Activated CD4-positive, alpha-beta memory T cell treated with anti-CD3 and anti-CD28 coated beads, Interleukin-2, amount 10 ng/mL, durations not matched to agents 7 days and 5 days (primary cell): ENCODE data around the gene EFNB2. TPM values are rescaled to one million over a fixed set of nuclear protein-coding genes. Genes with fewer than 3 reads are reported as not detected.

Experiments
- CTCF ChIA-PET: fragments of 350-600 bp; sonication (Branson Sonifier 250); formaldehyde crosslinking; loops from one replicate; lab custom pipeline; 2021; ENCODE audit warnings: antibody characterized with exemption, inconsistent platforms; lab: Charles Lee
- POLR2A ChIA-PET: fragments of 350-600 bp; sonication (Branson Sonifier 250); formaldehyde crosslinking; loops from one replicate; lab custom pipeline; 2021; ENCODE audit warnings: antibody characterized with exemption; lab: Charles Lee
- DNase-seq: peaks from one replicate; pipeline ENCODE4 v3.0.0-alpha.2; 2020
- H3K27ac Mint-ChIP-seq: one replicate; pipeline ENCODE4 v1.8.0; 2021; ENCODE audit warnings: mild to moderate bottlenecking, mixed read lengths
- H3K27me3 Mint-ChIP-seq: one replicate; pipeline ENCODE4 v1.8.0; 2021; ENCODE audit warnings: mixed read lengths
- H3K36me3 Mint-ChIP-seq: one replicate; pipeline ENCODE4 v1.8.0; 2021; ENCODE audit warnings: low read depth, mixed read lengths
- H3K4me1 Mint-ChIP-seq: one replicate; pipeline ENCODE4 v1.8.0; 2021; ENCODE audit warnings: mixed read lengths
- H3K4me3 Mint-ChIP-seq: one replicate; pipeline ENCODE4 v1.8.0; 2021; ENCODE audit warnings: mild to moderate bottlenecking, mixed read lengths
- H3K9me3 Mint-ChIP-seq: one replicate; pipeline ENCODE4 v1.8.0; 2021; ENCODE audit warnings: mixed read lengths
- total RNA-seq, 2 experiments: library from RNA; stranded (reverse); gene quantifications; one replicate each; pipeline ENCODE4 v1.2.3, GENCODE V29; 2021

EFNB2 gene
- total RNA-seq, 2 experiments from 2014 or later: 0.13 TPM

- Mint-ChIP-seq H3K4me3 (peak overlapping the region; percentile 99), H3K9me3 (no peaks in the 10 kb centered on the region), H3K4me1 (peaks cover 69% of the 10 kb centered on the region), H3K27ac (no peak overlapping the region), H3K27me3 (no peaks in the 10 kb centered on the region), H3K36me3 (peaks cover 36% of the 10 kb centered on the region)
- DNase-seq: no peak
- CTCF ChIA-PET: interaction anchor here (1.2 to 3.5 kb wide), 3 partner anchors 26 to 32 kb away, joined by 3 to 22 read pairs (median 5); partner anchors contain the start of gene EFNB2
- POLR2A ChIA-PET: interaction anchor here (1.4 to 5.0 kb wide), 5 partner anchors 8 to 30 kb away, joined by 4 to 48 read pairs (median 5); partner anchors contain the start of gene EFNB2
These were observed 29.8 kb upstream of the EFNB2 start for GRCh38 chr13:106565127-106565775.

GRCh38 chr13:106562301-106562700, 26.8 kb upstream of the EFNB2 start:
- Mint-ChIP-seq H3K4me3 (no peak overlapping the region), H3K9me3 (no peaks in the 10 kb centered on the region), H3K27ac (no peak overlapping the region), H3K27me3 (no peaks in the 10 kb centered on the region), H3K36me3 (peaks cover 50% of the 10 kb centered on the region), H3K4me1 (peaks cover 64% of the 10 kb centered on the region)
- no peak for DNase-seq
- ChIA-PET POLR2A (no interaction called here), CTCF (interaction anchor here (1.9 kb wide), 1 partner anchor 26 kb away, joined by 7 read pairs; no protein-coding TSS in a partner anchor)

DNA sequence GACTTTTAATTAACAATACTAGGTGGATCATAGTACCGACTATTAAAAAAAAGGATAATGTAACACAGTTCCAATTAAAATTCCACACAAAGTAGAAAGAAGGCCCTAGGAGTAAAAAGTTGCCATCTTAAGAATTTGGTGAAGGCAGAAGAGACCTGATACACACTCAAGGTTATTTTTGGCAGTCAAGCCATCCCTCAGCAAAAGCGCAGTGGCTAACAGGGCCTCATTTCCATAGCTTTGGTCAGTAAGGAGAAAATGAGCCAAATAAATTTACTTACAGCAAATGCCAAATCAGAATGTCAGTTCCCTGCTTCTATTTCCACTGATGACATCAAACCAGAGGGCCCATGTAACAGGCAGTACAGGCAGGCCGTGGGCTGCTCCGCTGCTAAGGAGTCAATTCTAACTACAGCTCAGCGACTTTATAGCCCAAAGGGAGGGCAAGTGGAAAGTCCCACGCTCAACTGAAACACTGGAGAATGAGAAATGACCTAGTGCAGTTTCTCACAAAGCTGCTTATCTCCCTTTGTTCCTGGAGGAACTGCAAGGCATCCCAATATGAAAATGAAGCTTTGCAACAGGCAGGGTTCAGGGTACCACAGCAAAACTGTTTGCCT, 26.2 kb upstream of the EFNB2 start:
- Mint-ChIP-seq H3K9me3 (no peaks in the 10 kb centered on the region), H3K4me1 (peaks cover 63% of the 10 kb centered on the region), H3K4me3 (no peak overlapping the region), H3K27ac (peak overlapping the region; percentile 5), H3K27me3 (no peaks in the 10 kb centered on the region), H3K36me3 (peaks cover 51% of the 10 kb centered on the region)
- ChIA-PET CTCF (interaction anchor here (1.9 kb wide), 1 partner anchor 25 kb away, joined by 7 read pairs; no protein-coding TSS in a partner anchor), POLR2A (no interaction called here)
- peak; percentile 25 for DNase-seq

DNA sequence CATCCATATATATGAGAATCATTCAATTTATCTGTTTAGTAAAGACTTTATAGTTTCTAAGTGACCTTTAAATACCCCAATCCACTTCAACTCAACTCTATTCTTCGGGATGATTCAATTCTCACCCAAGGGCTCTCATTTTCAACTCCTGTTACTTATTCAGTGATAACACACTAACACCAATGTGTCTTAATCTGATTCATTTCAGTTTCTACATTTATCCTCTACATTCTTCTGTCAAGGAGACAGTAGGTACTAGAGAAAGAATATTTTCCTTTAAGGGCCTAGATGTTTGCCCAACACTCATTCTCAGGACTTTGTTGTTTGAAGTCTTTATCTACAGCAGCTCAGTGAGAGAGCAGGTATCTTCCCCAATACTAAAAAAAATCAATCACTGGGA, 25.4 kb upstream of the EFNB2 start:
- H3K4me1 Mint-ChIP-seq: peaks cover 57% of the 10 kb centered on the region
- DNase-seq: no peak
- ChIA-PET CTCF (interaction anchor here (1.9 kb wide), 1 partner anchor 24 kb away, joined by 7 read pairs; no protein-coding TSS in a partner anchor), POLR2A (no interaction called here)
- H3K27ac Mint-ChIP-seq: no peak overlapping the region
- H3K27me3 Mint-ChIP-seq: no peaks in the 10 kb centered on the region
- H3K4me3 Mint-ChIP-seq: no peak overlapping the region
- H3K36me3 Mint-ChIP-seq: peaks cover 51% of the 10 kb centered on the region
- H3K9me3 Mint-ChIP-seq: no peaks in the 10 kb centered on the region

DNA sequence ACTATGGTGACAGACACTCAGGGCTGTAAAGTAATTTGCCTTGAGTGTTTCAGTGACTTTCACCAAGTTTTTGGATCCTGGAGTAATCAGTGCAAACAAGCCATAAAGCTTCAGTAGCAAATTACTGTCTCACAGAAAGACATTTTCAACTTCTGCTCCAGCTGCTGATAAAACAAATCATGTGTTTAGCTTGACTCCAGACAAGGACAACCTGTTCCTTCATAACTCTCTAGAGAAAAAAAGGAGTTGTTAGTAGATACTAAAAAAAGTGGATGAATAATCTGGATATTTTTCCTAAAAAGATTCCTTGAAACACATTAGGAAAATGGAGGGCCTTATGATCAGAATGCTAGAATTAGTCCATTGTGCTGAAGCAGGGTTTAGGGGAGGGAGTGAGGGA, 23.1 kb upstream of the EFNB2 start:
- H3K9me3 Mint-ChIP-seq: no peaks in the 10 kb centered on the region
- H3K4me3 Mint-ChIP-seq: no peak overlapping the region
- CTCF ChIA-PET: interaction anchor here (1.1 kb wide), 1 partner anchor 22 kb away, joined by 4 read pairs; no protein-coding TSS in a partner anchor
- peaks cover 43% of the 10 kb centered on the region for H3K4me1 Mint-ChIP-seq
- DNase-seq: no peak
- peaks cover 59% of the 10 kb centered on the region for H3K36me3 Mint-ChIP-seq
- H3K27ac Mint-ChIP-seq: no peak overlapping the region
- POLR2A ChIA-PET: interaction anchor here (1.0 kb wide), 1 partner anchor 9 kb away, joined by 3 read pairs; no protein-coding TSS in a partner anchor
- H3K27me3 Mint-ChIP-seq: no peaks in the 10 kb centered on the region

- ChIA-PET POLR2A (interaction anchor here (0.8 to 1.2 kb wide), 2 partner anchors 10 to 12 kb away, joined by 4 read pairs; partner anchors contain the start of gene ARGLU1), CTCF (no interaction called here)
- Mint-ChIP-seq H3K27me3 (no peaks in the 10 kb centered on the region), H3K36me3 (peaks cover 78% of the 10 kb centered on the region), H3K4me3 (no peak overlapping the region), H3K9me3 (no peaks in the 10 kb centered on the region), H3K27ac (no peak overlapping the region), H3K4me1 (peaks cover 34% of the 10 kb centered on the region)
- no peak for DNase-seq
These were observed 20.3 kb upstream of the EFNB2 start for GRCh38 chr13:106555631-106556328.

DNA sequence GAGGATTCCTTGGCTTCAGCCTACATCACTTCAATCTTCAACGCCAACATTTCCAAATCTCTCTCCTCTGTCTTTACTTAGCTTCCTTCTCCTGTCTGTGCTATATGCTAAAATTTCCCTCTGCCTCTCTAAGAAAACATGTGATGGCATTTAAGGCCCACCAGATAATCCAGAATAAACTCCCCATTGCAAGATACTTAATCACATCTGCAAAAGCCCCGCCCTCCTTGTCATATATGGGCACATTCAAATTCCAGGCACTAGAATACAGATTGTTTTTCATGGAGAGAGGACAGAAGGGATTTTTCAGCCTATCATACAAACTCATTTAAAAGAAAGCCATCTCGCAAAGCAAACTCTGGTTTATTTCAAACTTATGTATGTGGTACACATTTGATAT, 16.3 kb upstream of the EFNB2 start:
- Mint-ChIP-seq H3K9me3 (no peaks in the 10 kb centered on the region), H3K27me3 (no peaks in the 10 kb centered on the region), H3K4me1 (peaks cover 29% of the 10 kb centered on the region), H3K27ac (no peak overlapping the region), H3K36me3 (peaks cover 70% of the 10 kb centered on the region), H3K4me3 (no peak overlapping the region)
- DNase-seq: no peak
- POLR2A ChIA-PET: interaction anchor here (3.9 kb wide), 1 partner anchor 15 kb away, joined by 23 read pairs; the partner anchor contains the start of gene ARGLU1
- CTCF ChIA-PET: no interaction called here

DNA sequence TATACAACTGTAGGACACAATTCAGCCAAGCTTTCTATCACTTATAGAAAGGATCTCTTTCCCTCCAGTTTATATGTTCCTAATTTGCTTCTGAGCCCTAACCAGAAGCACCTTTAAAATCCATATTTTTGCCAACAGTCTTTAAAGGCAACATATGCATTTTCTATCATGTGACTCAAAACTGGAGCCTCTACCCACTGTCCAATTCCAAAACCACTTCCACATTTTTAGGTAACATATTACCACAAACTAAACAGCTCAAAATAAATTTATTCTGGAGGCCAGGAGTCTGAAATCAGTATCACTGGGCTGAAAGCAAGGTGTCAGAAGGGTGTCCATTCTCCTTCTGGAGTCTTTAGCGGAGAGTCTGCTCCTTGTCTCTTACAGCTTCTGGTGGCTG, 15.9 kb upstream of the EFNB2 start:
- DNase-seq: no peak
- ChIA-PET POLR2A (interaction anchor here (3.9 kb wide), 1 partner anchor 15 kb away, joined by 23 read pairs; the partner anchor contains the start of gene ARGLU1), CTCF (interaction anchor here (1.8 kb wide), 1 partner anchor 15 kb away, joined by 4 read pairs; no protein-coding TSS in a partner anchor)
- Mint-ChIP-seq H3K4me3 (no peak overlapping the region), H3K9me3 (no peaks in the 10 kb centered on the region), H3K36me3 (peaks cover 68% of the 10 kb centered on the region), H3K4me1 (peaks cover 29% of the 10 kb centered on the region), H3K27me3 (no peaks in the 10 kb centered on the region), H3K27ac (no peak overlapping the region)

- H3K4me3 Mint-ChIP-seq: no peak overlapping the region
- no peak for DNase-seq
- no peaks in the 10 kb centered on the region for H3K9me3 Mint-ChIP-seq
- ChIA-PET CTCF (interaction anchor here (1.8 kb wide), 1 partner anchor 14 kb away, joined by 4 read pairs; no protein-coding TSS in a partner anchor), POLR2A (interaction anchor here (3.9 kb wide), 1 partner anchor 16 kb away, joined by 23 read pairs; the partner anchor contains the start of gene ARGLU1)
- H3K36me3 Mint-ChIP-seq: peaks cover 61% of the 10 kb centered on the region
- H3K27me3 Mint-ChIP-seq: no peaks in the 10 kb centered on the region
- H3K27ac Mint-ChIP-seq: no peak overlapping the region
- H3K4me1 Mint-ChIP-seq: peaks cover 26% of the 10 kb centered on the region
These were observed 15.2 kb upstream of the EFNB2 start for GRCh38 chr13:106550570-106551135.

- no peak overlapping the region for H3K27ac Mint-ChIP-seq
- DNase-seq: no peak
- H3K4me1 Mint-ChIP-seq: peaks cover 17% of the 10 kb centered on the region
- ChIA-PET POLR2A (interaction anchor here (3.9 kb wide), 1 partner anchor 18 kb away, joined by 23 read pairs; the partner anchor contains the start of gene ARGLU1), CTCF (interaction anchor here (1.3 kb wide), 1 partner anchor 12 kb away, joined by 4 read pairs; no protein-coding TSS in a partner anchor)
- H3K27me3 Mint-ChIP-seq: no peaks in the 10 kb centered on the region
- no peak overlapping the region for H3K4me3 Mint-ChIP-seq
- H3K9me3 Mint-ChIP-seq: no peaks in the 10 kb centered on the region
- H3K36me3 Mint-ChIP-seq: peaks cover 36% of the 10 kb centered on the region
These were observed 12.7 kb upstream of the EFNB2 start for GRCh38 chr13:106548064-106548696.

DNA sequence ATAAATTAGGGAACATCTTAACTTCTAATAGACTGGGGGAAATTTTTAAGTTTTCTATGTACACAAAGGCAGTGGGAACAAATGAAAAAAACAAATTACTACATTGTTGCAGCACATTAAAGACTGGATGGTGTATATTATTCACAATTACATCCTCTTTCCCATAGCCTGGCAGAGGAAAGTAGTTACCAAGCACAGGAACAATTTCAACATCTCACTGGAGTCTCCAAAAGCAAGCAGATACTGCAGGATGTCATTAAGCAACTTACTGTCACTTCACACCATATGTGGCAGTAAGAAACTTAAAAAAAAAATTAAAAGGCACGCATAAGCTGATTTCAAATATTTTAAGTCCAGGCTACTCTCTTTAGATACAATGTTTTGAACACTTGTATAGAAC, 6.4 kb upstream of the EFNB2 start:
- H3K27me3 Mint-ChIP-seq: no peaks in the 10 kb centered on the region
- H3K4me1 Mint-ChIP-seq: no peaks in the 10 kb centered on the region
- no peak overlapping the region for H3K27ac Mint-ChIP-seq
- H3K36me3 Mint-ChIP-seq: peaks cover 22% of the 10 kb centered on the region
- no peaks in the 10 kb centered on the region for H3K9me3 Mint-ChIP-seq
- no peak for DNase-seq
- ChIA-PET POLR2A (interaction anchor here (1.3 kb wide), 1 partner anchor 25 kb away, joined by 4 read pairs; no protein-coding TSS in a partner anchor), CTCF (no interaction called here)
- no peak overlapping the region for H3K4me3 Mint-ChIP-seq

- Mint-ChIP-seq H3K4me3 (no peak overlapping the region), H3K4me1 (peaks cover 3% of the 10 kb centered on the region), H3K27me3 (no peaks in the 10 kb centered on the region), H3K9me3 (no peaks in the 10 kb centered on the region), H3K36me3 (peaks cover 19% of the 10 kb centered on the region), H3K27ac (no peak overlapping the region)
- POLR2A ChIA-PET: no interaction called here
- DNase-seq: no peak
- CTCF ChIA-PET: interaction anchor here (1.3 kb wide), 1 partner anchor 80 kb away, joined by 3 read pairs; no protein-coding TSS in a partner anchor
These were observed 5.2 kb upstream of the EFNB2 start for GRCh38 chr13:106540613-106541012.
